ENCODE results near the gene UTF1.

Gene UTF1

GRCh38 chr10:133230044-133230361, at the start of gene UTF1:
UTF1 (plus strand) TSS chr10:133230217; CDS start chr10:133230289, 72 bp downstream.
- no peak for DNase-seq

- no peak for DNase-seq
These were observed 48.9 kb upstream of the UTF1 start for GRCh38 chr10:133180965-133181639.

- no peak for DNase-seq
These were observed 47.8 kb upstream of the UTF1 start for GRCh38 chr10:133182190-133182589.

- DNase-seq, result no peak
These were observed 47.0 kb upstream of the UTF1 start for GRCh38 chr10:133182791-133183645.

GRCh38 chr10:133183646-133184378, 46.2 kb upstream of the UTF1 start:
- DNase-seq, result no peak

- no peak for DNase-seq
These were observed 45.3 kb upstream of the UTF1 start for GRCh38 chr10:133184591-133185244.

GRCh38 chr10:133185421-133185820, 44.6 kb upstream of the UTF1 start:
- no peak for DNase-seq

GRCh38 chr10:133185916-133186315, 44.1 kb upstream of the UTF1 start:
- no peak for DNase-seq

- DNase-seq, result no peak
These were observed 43.5 kb upstream of the UTF1 start for GRCh38 chr10:133186416-133187090.

- DNase-seq, result no peak
These were observed 42.7 kb upstream of the UTF1 start for GRCh38 chr10:133187091-133187905.

GRCh38 chr10:133187906-133188681, 41.9 kb upstream of the UTF1 start:
- no peak for DNase-seq

- DNase-seq, result no peak
These were observed 40.8 kb upstream of the UTF1 start for GRCh38 chr10:133189256-133189655.

GRCh38 chr10:133189726-133190125, 40.3 kb upstream of the UTF1 start:
- DNase-seq, result no peak

- no peak for DNase-seq
These were observed 39.8 kb upstream of the UTF1 start for GRCh38 chr10:133190225-133190624.

GRCh38 chr10:133191651-133192050, 38.4 kb upstream of the UTF1 start:
- no peak for DNase-seq

GRCh38 chr10:133194151-133194550, 35.9 kb upstream of the UTF1 start:
- no peak for DNase-seq

- no peak for DNase-seq
These were observed 34.9 kb upstream of the UTF1 start for GRCh38 chr10:133195096-133195495.

- no peak for DNase-seq
These were observed 34.4 kb upstream of the UTF1 start for GRCh38 chr10:133195611-133196010.

- no peak for DNase-seq
These were observed 33.6 kb upstream of the UTF1 start for GRCh38 chr10:133196221-133196915.
